Activated gamma-delta T cell treated with anti-CD3 and anti-CD28 coated beads, Interleukin-2, amount 50 U/mL, for 16 hours (primary cell): ENCODE data around the gene THSD7B.

Experiments
- DNase-seq: peaks from one replicate; pipeline ENCODE4 v3.0.0-alpha.2; 2020; ENCODE audit warnings: low read depth

THSD7B gene

GRCh38 chr2:137154946-137155345, 389.6 kb downstream of the THSD7B start:
- no peak for DNase-seq

GRCh38 chr2:137155356-137156104, 390.2 kb downstream of the THSD7B start:
- no peak for DNase-seq

- DNase-seq: no peak
These were observed 391.0 kb downstream of the THSD7B start for GRCh38 chr2:137156221-137156844.

GRCh38 chr2:137157851-137158250, 392.5 kb downstream of the THSD7B start:
- no peak for DNase-seq

GRCh38 chr2:137161250-137161649, 395.9 kb downstream of the THSD7B start:
- no peak for DNase-seq

- DNase-seq: no peak
These were observed 400.6 kb downstream of the THSD7B start for GRCh38 chr2:137165968-137166367.

GRCh38 chr2:137167651-137168050, 402.3 kb downstream of the THSD7B start:
- no peak for DNase-seq

- DNase-seq: no peak
These were observed 403.2 kb downstream of the THSD7B start for GRCh38 chr2:137168552-137168951.

- DNase-seq: no peak
These were observed 406.8 kb downstream of the THSD7B start for GRCh38 chr2:137172162-137172561.

GRCh38 chr2:137173463-137173862, 408.1 kb downstream of the THSD7B start:
- no peak for DNase-seq

- no peak for DNase-seq
These were observed 409.9 kb downstream of the THSD7B start for GRCh38 chr2:137175246-137175645.

- DNase-seq: no peak
These were observed 413.6 kb downstream of the THSD7B start for GRCh38 chr2:137178951-137179377.

- no peak for DNase-seq
These were observed 414.2 kb downstream of the THSD7B start for GRCh38 chr2:137179542-137179941.

- DNase-seq: no peak
These were observed 414.7 kb downstream of the THSD7B start for GRCh38 chr2:137180012-137180411.

GRCh38 chr2:137181370-137181769, 416.0 kb downstream of the THSD7B start:
- DNase-seq: no peak

- DNase-seq: no peak
These were observed 416.7 kb downstream of the THSD7B start for GRCh38 chr2:137182071-137182470.

GRCh38 chr2:137183206-137183898, 418.0 kb downstream of the THSD7B start:
- no peak for DNase-seq

- DNase-seq: no peak
These were observed 420.2 kb downstream of the THSD7B start for GRCh38 chr2:137185378-137186078.

GRCh38 chr2:137187216-137187615, 421.9 kb downstream of the THSD7B start:
- DNase-seq: no peak

- DNase-seq: no peak
These were observed 425.3 kb downstream of the THSD7B start for GRCh38 chr2:137190411-137191195.
